ENCODE data around the gene PELI1. TPM values are rescaled to one million over a fixed set of nuclear protein-coding genes. Genes with fewer than 3 reads are reported as not detected.

PELI1 gene
- total and polyA plus RNA-seq, 2 donors (not counting 3 experiments of a cell fraction or from before 2014, with no cell fraction given) = 14.2 to 30.9 TPM

DNA sequence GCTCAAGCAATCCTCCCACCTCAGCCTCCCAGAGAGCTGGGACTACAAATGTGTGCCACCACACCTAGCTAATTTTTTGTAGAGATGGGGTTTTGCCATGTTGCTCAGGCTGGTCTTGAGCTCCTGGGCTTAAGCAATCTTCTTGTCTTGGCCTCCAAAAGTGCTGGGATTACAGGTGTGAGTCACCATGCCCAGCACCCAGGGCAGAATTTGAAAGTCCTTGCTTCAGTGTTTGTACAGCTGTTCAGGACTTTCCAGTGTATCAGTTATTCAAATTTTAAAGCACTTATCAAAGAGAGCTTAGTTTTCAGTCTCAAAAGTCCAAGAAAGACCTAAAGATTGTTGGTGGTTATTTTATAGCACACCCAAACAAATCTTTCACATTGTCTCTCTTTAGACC lies 81.4 kb downstream of the PELI1 start:
- BruUV-seq (replicated peaks) = no TSS peak
- H3K27ac ChIP-seq (ENCODE audit: insufficient read depth, low read depth, low read length) = peak overlapping the region; percentile 99
- peak; percentile 65 for DNase-seq (ENCODE audit: low read depth, low spot score)
- H3K4me2 ChIP-seq (ENCODE audit: insufficient read depth, low read length) = peak overlapping the region; percentile 81
- no peak overlapping the region for H3K4me3 ChIP-seq (replicated peaks in 1 of 3; ENCODE audit: insufficient read depth in 1 of 3, low read depth in 1 of 3, low read length in 3 of 3)
- peaks cover 24% of the 10 kb centered on the region for H3K4me1 ChIP-seq (ENCODE audit: control insufficient read depth, extremely low read depth, insufficient read depth, low read length)
- dilution Hi-C loops (cut with MboI; ENCODE audit: extremely low pct_ligation_motif_present, low sequenced_read_pairs) = no loop called here
- ChIA-PET CTCF (interaction anchor here (0.9 to 3.2 kb wide), 5 partner anchors 8 to 425 kb away, joined by 3 to 18 read pairs (median 7); no protein-coding TSS in a partner anchor), POLR2A (interaction anchor here (0.5 kb wide), 1 partner anchor 1090 kb away, joined by 3 read pairs; no protein-coding TSS in a partner anchor)
- intact Hi-C loops (cut with micrococcal nuclease) = no loop called here
- FAIRE-seq = peak; percentile 76
- no peaks in the 10 kb centered on the region for H4K20me1 ChIP-seq (replicated peaks; ENCODE audit: control insufficient read depth, extremely low read depth, insufficient read depth, low read length)
- H3K36me3 ChIP-seq (ENCODE audit: control insufficient read depth in 2 of 2, extremely low read depth in 1 of 2, insufficient read depth in 2 of 2, low read length in 2 of 2) = no peaks in the 10 kb centered on the region
- peak; percentile 43 for TF ChIP-seq FOS (IDR thresholded peaks at IDR 0.05; ENCODE audit: borderline replicate concordance, insufficient read depth, low read length)
- TF ChIP-seq, protein P1, sequence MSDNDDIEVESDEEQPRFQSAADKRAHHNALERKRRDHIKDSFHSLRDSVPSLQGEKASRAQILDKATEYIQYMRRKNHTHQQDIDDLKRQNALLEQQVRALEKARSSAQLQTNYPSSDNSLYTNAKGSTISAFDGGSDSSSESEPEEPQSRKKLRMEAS (IDR thresholded peaks at IDR 0.05; ENCODE audit: insufficient read depth, insufficient read length) = no peak
- H3K79me2 ChIP-seq (ENCODE audit: control insufficient read depth, insufficient read depth, low read length) = no peaks in the 10 kb centered on the region
- peak overlapping the region; percentile 89 for H3K9ac ChIP-seq (replicated peaks; ENCODE audit: extremely low read depth, insufficient read depth, low read length)
- no peaks in the 10 kb centered on the region for H3K9me1 ChIP-seq (replicated peaks; ENCODE audit: control insufficient read depth, extremely low read depth, insufficient read depth, low read length)
- no peaks in the 10 kb centered on the region for H3K9me3 ChIP-seq (replicated peaks; ENCODE audit: control insufficient read depth, insufficient read depth, low read length)
- H2AFZ ChIP-seq (ENCODE audit: low read depth, low read length) = peak overlapping the region; percentile 38
- no peaks in the 10 kb centered on the region for H3K27me3 ChIP-seq (ENCODE audit: control insufficient read depth in 2 of 2, insufficient read depth in 2 of 2, low read length in 2 of 2)

DNA sequence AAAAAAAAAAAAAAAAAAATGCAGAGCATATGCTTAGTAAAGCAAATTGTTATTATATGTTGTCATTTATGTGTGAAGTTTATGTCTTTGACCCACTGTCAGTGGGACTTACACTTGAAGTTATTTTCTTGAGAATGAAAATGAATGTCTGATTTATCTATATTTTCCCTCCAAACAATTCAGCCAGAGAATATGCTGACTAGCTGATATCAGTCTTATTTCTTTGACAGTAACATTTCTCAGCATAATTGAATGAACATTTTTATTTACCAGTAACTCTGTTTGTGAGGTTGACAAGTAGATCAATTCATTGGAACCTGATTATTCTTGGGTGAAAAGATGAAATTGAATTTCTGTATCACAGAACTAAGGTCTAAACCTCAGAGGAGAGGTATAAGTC lies 85.0 kb downstream of the PELI1 start:
- Histone ChIP-seq H3K36me3 (ENCODE audit: control insufficient read depth in 2 of 2, extremely low read depth in 1 of 2, insufficient read depth in 2 of 2, low read length in 2 of 2) (no peaks in the 10 kb centered on the region), H3K4me3 (replicated peaks in 1 of 3; ENCODE audit: insufficient read depth in 1 of 3, low read depth in 1 of 3, low read length in 3 of 3) (no peak overlapping the region), H3K4me2 (ENCODE audit: insufficient read depth, low read length) (no peak overlapping the region), H3K9me1 (replicated peaks; ENCODE audit: control insufficient read depth, extremely low read depth, insufficient read depth, low read length) (no peaks in the 10 kb centered on the region), H3K9me3 (replicated peaks; ENCODE audit: control insufficient read depth, insufficient read depth, low read length) (no peaks in the 10 kb centered on the region), H3K9ac (replicated peaks; ENCODE audit: extremely low read depth, insufficient read depth, low read length) (no peak overlapping the region), H3K27ac (ENCODE audit: insufficient read depth, low read depth, low read length) (no peak overlapping the region), H4K20me1 (replicated peaks; ENCODE audit: control insufficient read depth, extremely low read depth, insufficient read depth, low read length) (no peaks in the 10 kb centered on the region), H3K27me3 (ENCODE audit: control insufficient read depth in 2 of 2, insufficient read depth in 2 of 2, low read length in 2 of 2) (no peaks in the 10 kb centered on the region), H2AFZ (ENCODE audit: low read depth, low read length) (no peak overlapping the region), H3K4me1 (ENCODE audit: control insufficient read depth, extremely low read depth, insufficient read depth, low read length) (peaks cover 16% of the 10 kb centered on the region), H3K79me2 (ENCODE audit: control insufficient read depth, insufficient read depth, low read length) (no peaks in the 10 kb centered on the region)
- CTCF ChIA-PET = interaction anchor here (0.8 kb wide), 1 partner anchor 82 kb away, joined by 3 read pairs; no protein-coding TSS in a partner anchor
- no peak for FAIRE-seq
- TF ChIP-seq POLR2A (IDR thresholded peaks at IDR 0.05; ENCODE audit: low read depth, low read length) (no peak), JUN (IDR thresholded peaks at IDR 0.05; ENCODE audit: borderline replicate concordance, insufficient read depth, insufficient read length, low read depth) (no peak), FOS (IDR thresholded peaks at IDR 0.05; ENCODE audit: borderline replicate concordance, insufficient read depth, low read length) (no peak), GATA2 (IDR thresholded peaks at IDR 0.05; ENCODE audit: insufficient read depth, insufficient read length, low read depth, low read length) (no peak), POLR2AphosphoS5 (IDR thresholded peaks at IDR 0.05; ENCODE audit: insufficient read depth, low read depth, low read length) (no peak), MYC (IDR thresholded peaks at IDR 0.05; ENCODE audit: low read depth, low read length) (no peak), EZH2 (IDR thresholded peaks at IDR 0.05; ENCODE audit: borderline replicate concordance, low read depth, low read length, severe bottlenecking) (no peak)
- TF ChIP-seq, protein P1 (IDR thresholded peaks at IDR 0.05; ENCODE audit: insufficient read depth, insufficient read length) = no peak
- TF ChIP-seq, protein P2, sequence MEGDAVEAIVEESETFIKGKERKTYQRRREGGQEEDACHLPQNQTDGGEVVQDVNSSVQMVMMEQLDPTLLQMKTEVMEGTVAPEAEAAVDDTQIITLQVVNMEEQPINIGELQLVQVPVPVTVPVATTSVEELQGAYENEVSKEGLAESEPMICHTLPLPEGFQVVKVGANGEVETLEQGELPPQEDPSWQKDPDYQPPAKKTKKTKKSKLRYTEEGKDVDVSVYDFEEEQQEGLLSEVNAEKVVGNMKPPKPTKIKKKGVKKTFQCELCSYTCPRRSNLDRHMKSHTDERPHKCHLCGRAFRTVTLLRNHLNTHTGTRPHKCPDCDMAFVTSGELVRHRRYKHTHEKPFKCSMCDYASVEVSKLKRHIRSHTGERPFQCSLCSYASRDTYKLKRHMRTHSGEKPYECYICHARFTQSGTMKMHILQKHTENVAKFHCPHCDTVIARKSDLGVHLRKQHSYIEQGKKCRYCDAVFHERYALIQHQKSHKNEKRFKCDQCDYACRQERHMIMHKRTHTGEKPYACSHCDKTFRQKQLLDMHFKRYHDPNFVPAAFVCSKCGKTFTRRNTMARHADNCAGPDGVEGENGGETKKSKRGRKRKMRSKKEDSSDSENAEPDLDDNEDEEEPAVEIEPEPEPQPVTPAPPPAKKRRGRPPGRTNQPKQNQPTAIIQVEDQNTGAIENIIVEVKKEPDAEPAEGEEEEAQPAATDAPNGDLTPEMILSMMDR (IDR thresholded peaks at IDR 0.05; ENCODE audit: extremely low read depth in 1 of 2, insufficient read depth in 1 of 2, low read depth in 1 of 2, low read length in 2 of 2) = no peak
- dilution Hi-C loops (cut with MboI; ENCODE audit: extremely low pct_ligation_motif_present, low sequenced_read_pairs) = no loop called here
- no peak for DNase-seq (ENCODE audit: low read depth, low spot score)
- intact Hi-C loops (cut with micrococcal nuclease) = no loop called here
- no TSS peak for BruUV-seq (replicated peaks)
- POLR2A ChIA-PET = no interaction called here
